HepG2 (cell line): Measurements from ENCODE around the gene FBXO8. TPM values are rescaled to one million over a fixed set of nuclear protein-coding genes. Genes with fewer than 3 reads are reported as not detected.

Source experiments
- DMAP1 ChIP-seq: IDR thresholded peaks from 2 replicates; pipeline ENCODE4 v1.6.1; 2016
- DPF2 ChIP-seq: sonication (generic); formaldehyde crosslinking; IDR thresholded peaks from 2 replicates; pipeline ENCODE4 v1.4.0; 2020; ENCODE audit warnings: mild to moderate bottlenecking, low read depth, missing genetic modification reagents, borderline replicate concordance
- ELF4 ChIP-seq: sonication (generic); formaldehyde crosslinking; IDR thresholded peaks from 2 replicates; pipeline ENCODE4 v1.5.0; 2020; ENCODE audit warnings: missing genetic modification reagents, mild to moderate bottlenecking, moderate library complexity, borderline replicate concordance
- HDAC2 ChIP-seq: sonication (generic); formaldehyde crosslinking; IDR thresholded peaks from 2 replicates; pipeline ENCODE4 v1.4.0; 2020; ENCODE audit warnings: missing genetic modification reagents
- PRMT3 ChIP-seq: sonication (generic); formaldehyde crosslinking; IDR thresholded peaks from 2 replicates; pipeline ENCODE4 v1.8.1; 2022; ENCODE audit warnings: low read depth, mild to moderate bottlenecking, moderate library complexity, missing genetic modification reagents, borderline replicate concordance
- RBM39 ChIP-seq: fragments of 200-400 bp; formaldehyde crosslinking; IDR thresholded peaks from one replicate; pipeline ENCODE4 v1.6.1; 2018; ENCODE audit warnings: antibody characterized with exemption, mild to moderate bottlenecking, low read depth, low read length; ENCODE audit not compliant: poor library complexity, severe bottlenecking
- SRF ChIP-seq: IDR thresholded peaks from 2 replicates; pipeline ENCODE4 v1.6.1; 2011; ENCODE audit warnings: mild to moderate bottlenecking, low read depth, low read length, moderate library complexity
- SRSF4 ChIP-seq: fragments of 200-400 bp; formaldehyde crosslinking; IDR thresholded peaks from one replicate; pipeline ENCODE4 v1.6.1; 2018; ENCODE audit warnings: mild to moderate bottlenecking, low read depth, low read length, moderate library complexity; ENCODE audit not compliant: poor library complexity, severe bottlenecking
- XRCC5 ChIP-seq: fragments of 200-400 bp; formaldehyde crosslinking; optimal IDR thresholded peaks from 2 replicates; pipeline ENCODE3; 2017; ENCODE audit warnings: mild to moderate bottlenecking, low read length
- YY1 ChIP-seq: IDR thresholded peaks from 2 replicates; pipeline ENCODE4 v1.6.1; 2011; ENCODE audit warnings: low read length, low read depth, moderate library complexity, mild to moderate bottlenecking; ENCODE audit not compliant: insufficient read depth, insufficient replicate concordance
- ZBTB21 ChIP-seq: sonication (generic); formaldehyde crosslinking; IDR thresholded peaks from 2 replicates; pipeline ENCODE4 v1.4.0; 2020; ENCODE audit warnings: missing genetic modification reagents
- ZNF138 ChIP-seq: sonication (generic); formaldehyde crosslinking; IDR thresholded peaks from 2 replicates; pipeline ENCODE4 v1.5.0; 2020; ENCODE audit warnings: mild to moderate bottlenecking, low read depth, missing genetic modification reagents
- ZNF451 ChIP-seq: sonication (generic); formaldehyde crosslinking; IDR thresholded peaks from 2 replicates; pipeline ENCODE4 v1.5.0; 2020; ENCODE audit warnings: mild to moderate bottlenecking, missing genetic modification reagents
- ZNF567 ChIP-seq: sonication (generic); formaldehyde crosslinking; IDR thresholded peaks from 2 replicates; pipeline ENCODE4 v1.8.1; 2023; ENCODE audit warnings: mild to moderate bottlenecking, missing genetic modification reagents, borderline replicate concordance
- ZNF7 ChIP-seq: IDR thresholded peaks from 2 replicates; pipeline ENCODE4 v1.6.1; 2016; ENCODE audit warnings: missing biosample characterization, missing genetic modification reagents
- ZNF788 ChIP-seq: sonication (generic); formaldehyde crosslinking; IDR thresholded peaks from 2 replicates; pipeline ENCODE4 v1.5.0; 2020; ENCODE audit warnings: mild to moderate bottlenecking, missing genetic modification reagents, borderline replicate concordance
- polyA plus RNA-seq, 8 experiments: library from polyadenylated mRNA; depleted of rRNA in 3 of 8; stranded (reverse) in 7 of 8; unstranded in 1 of 8; fragments of >200 nt; fragmentation: Illumina TruSeq in 4 of 8; extraction: Trizol in 4 of 8; gene quantifications; 2 replicates each; pipeline versions ENCODE4 v1.2.1 to v1.2.3, GENCODE V29; 2011 to 2016; ENCODE audit warnings: low read depth in 4 of 8, missing spikeins in 1 of 8, mixed read lengths in 1 of 8; ENCODE audit not compliant: insufficient read depth in 1 of 8
- total RNA-seq, 5 experiments: library from RNA; depleted of rRNA; stranded (reverse); fragments of >200 nt; fragmentation: Illumina TruSeq; extraction: Trizol; gene quantifications; 2 replicates each; pipeline ENCODE4 v1.2.3, GENCODE V29; 2016; ENCODE audit warnings: low read depth in 1 of 5
- TF ChIP-seq, protein P1 (sequence below): sonication (generic); formaldehyde crosslinking; IDR thresholded peaks from 2 replicates; pipeline ENCODE4 v1.8.1; 2022; ENCODE audit warnings: low read depth, mild to moderate bottlenecking, missing genetic modification reagents
- TF ChIP-seq, protein P2 (sequence below): sonication (generic); formaldehyde crosslinking; IDR thresholded peaks from 2 replicates; pipeline ENCODE4 v1.4.0; 2020; ENCODE audit warnings: missing genetic modification reagents
- TF ChIP-seq, protein P3 (sequence below): sonication (generic); formaldehyde crosslinking; IDR thresholded peaks from 2 replicates; pipeline ENCODE4 v1.5.1; 2020; ENCODE audit warnings: missing genetic modification reagents, mild to moderate bottlenecking, borderline replicate concordance

FBXO8 gene
- total and polyA plus RNA-seq, 2 of the 13 experiments (the other 11 are each of a cell fraction or from before 2014, with no cell fraction given): 11.7 to 15.2 TPM

DNA sequence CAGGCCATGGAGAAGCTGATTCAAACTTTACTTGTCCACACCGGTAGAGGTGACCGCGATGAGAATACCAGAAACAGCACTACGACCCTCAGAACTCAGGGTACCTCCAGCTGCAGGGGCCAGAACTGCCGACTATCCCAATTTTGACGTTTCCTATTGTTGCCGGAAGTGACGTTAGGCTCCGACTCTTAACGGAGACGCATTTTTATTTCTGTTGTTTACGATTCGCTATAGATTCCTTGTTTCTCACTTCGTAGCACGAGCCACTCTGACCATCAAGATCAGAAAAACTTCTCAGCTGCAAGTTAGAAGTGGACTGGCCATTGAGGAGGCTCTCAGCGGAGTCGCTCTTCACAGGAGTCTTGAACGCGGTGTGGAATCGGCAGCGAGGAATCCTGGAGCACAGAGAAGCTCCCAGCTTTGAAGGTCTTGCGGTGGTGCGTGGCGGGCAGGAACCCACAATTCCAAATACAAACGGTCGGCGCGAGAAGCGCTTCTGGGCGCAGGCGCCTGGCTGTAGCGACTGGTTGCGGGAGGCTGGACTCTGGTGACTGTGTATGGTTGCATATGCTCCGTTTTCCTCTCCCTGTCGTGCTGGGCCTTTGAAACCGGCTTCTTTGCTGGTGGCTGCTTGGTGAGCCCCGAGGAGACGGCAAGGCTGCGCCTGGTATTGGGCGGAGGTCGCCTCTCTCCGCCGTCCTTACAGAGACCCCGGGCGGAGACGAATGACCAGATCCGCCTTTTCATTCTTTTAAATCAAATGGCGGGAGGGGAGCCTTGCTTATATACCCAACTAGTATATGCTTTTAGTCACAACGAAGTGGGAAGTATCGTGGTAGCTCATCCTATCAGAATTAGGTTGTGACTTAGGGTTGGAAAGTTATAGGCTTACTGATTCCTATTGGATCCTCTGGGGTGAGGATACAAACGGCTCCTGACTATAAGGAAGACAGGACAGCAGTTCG is at the start of gene FBXO8, which contains the start of gene CEP44 (continued):
- TF ChIP-seq, protein P1, sequence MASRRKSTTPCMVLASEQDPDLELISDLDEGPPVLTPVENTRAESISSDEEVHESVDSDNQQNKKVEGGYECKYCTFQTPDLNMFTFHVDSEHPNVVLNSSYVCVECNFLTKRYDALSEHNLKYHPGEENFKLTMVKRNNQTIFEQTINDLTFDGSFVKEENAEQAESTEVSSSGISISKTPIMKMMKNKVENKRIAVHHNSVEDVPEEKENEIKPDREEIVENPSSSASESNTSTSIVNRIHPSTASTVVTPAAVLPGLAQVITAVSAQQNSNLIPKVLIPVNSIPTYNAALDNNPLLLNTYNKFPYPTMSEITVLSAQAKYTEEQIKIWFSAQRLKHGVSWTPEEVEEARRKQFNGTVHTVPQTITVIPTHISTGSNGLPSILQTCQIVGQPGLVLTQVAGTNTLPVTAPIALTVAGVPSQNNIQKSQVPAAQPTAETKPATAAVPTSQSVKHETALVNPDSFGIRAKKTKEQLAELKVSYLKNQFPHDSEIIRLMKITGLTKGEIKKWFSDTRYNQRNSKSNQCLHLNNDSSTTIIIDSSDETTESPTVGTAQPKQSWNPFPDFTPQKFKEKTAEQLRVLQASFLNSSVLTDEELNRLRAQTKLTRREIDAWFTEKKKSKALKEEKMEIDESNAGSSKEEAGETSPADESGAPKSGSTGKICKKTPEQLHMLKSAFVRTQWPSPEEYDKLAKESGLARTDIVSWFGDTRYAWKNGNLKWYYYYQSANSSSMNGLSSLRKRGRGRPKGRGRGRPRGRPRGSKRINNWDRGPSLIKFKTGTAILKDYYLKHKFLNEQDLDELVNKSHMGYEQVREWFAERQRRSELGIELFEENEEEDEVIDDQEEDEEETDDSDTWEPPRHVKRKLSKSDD: peak; percentile 74; the same call in 1 of the 2 replicates
- TF ChIP-seq DPF2 (CRISPR knock-in tag) (no peak), ELF4 (CRISPR knock-in tag) (peak; percentile 82; the same call in 1 of the 2 replicates), ZNF451 (CRISPR knock-in tag) (peak; percentile 76; the same call in 1 of the 2 replicates), ZNF567 (CRISPR knock-in tag) (no peak), YY1 (peak; percentile 38), DMAP1 (CRISPR knock-in tag) (peak; percentile 87), ZBTB21 (CRISPR knock-in tag) (0 out of 2 replicates have a peak, but pooled peaks have one; percentile 38), PRMT3 (CRISPR knock-in tag) (0 out of 2 replicates have a peak, but pooled peaks have one; percentile 44), XRCC5 (peak; percentile 29), ZNF7 (CRISPR knock-in tag) (no peak), HDAC2 (peak; percentile 21; the same call in 1 of the 2 replicates), SRSF4 (no peak), ZNF788 (peak; percentile 67; the same call in 1 of the 2 replicates), SRF (no peak), RBM39 (peak; percentile 37), ZNF138 (CRISPR knock-in tag) (no peak)
- TF ChIP-seq, protein P2, sequence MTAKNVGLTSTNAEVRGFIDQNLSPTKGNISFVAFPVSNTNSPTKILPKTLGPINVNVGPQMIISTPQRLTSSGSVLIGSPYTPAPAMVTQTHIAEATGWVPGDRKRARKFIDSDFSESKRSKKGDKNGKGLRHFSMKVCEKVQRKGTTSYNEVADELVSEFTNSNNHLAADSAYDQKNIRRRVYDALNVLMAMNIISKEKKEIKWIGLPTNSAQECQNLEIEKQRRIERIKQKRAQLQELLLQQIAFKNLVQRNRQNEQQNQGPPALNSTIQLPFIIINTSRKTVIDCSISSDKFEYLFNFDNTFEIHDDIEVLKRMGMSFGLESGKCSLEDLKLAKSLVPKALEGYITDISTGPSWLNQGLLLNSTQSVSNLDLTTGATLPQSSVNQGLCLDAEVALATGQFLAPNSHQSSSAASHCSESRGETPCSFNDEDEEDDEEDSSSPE: peak; percentile 90
- TF ChIP-seq, protein P3, sequence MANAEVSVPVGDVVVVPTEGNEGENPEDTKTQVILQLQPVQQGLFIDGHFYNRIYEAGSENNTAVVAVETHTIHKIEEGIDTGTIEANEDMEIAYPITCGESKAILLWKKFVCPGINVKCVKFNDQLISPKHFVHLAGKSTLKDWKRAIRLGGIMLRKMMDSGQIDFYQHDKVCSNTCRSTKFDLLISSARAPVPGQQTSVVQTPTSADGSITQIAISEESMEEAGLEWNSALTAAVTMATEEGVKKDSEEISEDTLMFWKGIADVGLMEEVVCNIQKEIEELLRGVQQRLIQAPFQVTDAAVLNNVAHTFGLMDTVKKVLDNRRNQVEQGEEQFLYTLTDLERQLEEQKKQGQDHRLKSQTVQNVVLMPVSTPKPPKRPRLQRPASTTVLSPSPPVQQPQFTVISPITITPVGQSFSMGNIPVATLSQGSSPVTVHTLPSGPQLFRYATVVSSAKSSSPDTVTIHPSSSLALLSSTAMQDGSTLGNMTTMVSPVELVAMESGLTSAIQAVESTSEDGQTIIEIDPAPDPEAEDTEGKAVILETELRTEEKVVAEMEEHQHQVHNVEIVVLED (CRISPR knock-in tag): peak; percentile 88
